HepG2 (cell line): Measurements from ENCODE around the gene KDM3B. TPM values are rescaled to one million over a fixed set of nuclear protein-coding genes. Genes with fewer than 3 reads are reported as not detected.

ENCODE experiments used
- ATAC-seq: fragments of 200-7000 bp; cut with Tn5 transposase; 3 replicates; pipeline ENCODE4 v1.9.1; 2020; ENCODE audit warnings: mild to moderate bottlenecking, moderate library complexity
- BruUV-seq: library from RNA; stranded (reverse); fragments of 400-500 nt; replicated peaks from 2 replicates; lab custom pipeline; 2021; lab: Mats Ljungman, UMichigan
- CTCF ChIA-PET: fragments of 300-600 bp; formaldehyde crosslinking; extraction: SDS; loops from one replicate; lab custom pipeline; 2021; ENCODE audit warnings: low total read pairs, inconsistent platforms, low intra/inter-chr PET ratio; lab: Yijun Ruan, JAX
- POLR2A ChIA-PET: fragments of 350-600 bp; sonication (Branson Sonifier 250); formaldehyde crosslinking; loops from one replicate; lab custom pipeline; 2020; ENCODE audit warnings: antibody characterized with exemption, inconsistent platforms; lab: Yijun Ruan, JAX
- DNase-seq: peaks from one replicate; pipeline ENCODE4 v3.0.0-alpha.2; 2015; ENCODE audit warnings: low spot score
- FAIRE-seq: peaks from 3 replicates; lab custom pipeline; 2011; peaks lifted over from hg19 to GRCh38; lab: Jason Lieb, UNC
- H2AFZ ChIP-seq: one replicate; pipeline ENCODE4 v1.6.1; 2011; ENCODE audit warnings: low read length, inconsistent platforms
- H3K27ac ChIP-seq: fragments of 300-600 bp; 3 replicates; pipeline ENCODE4 v1.8.0; 2011; ENCODE audit warnings: mixed run types, mild to moderate bottlenecking, mixed read lengths, low read length, inconsistent platforms; ENCODE audit not compliant: insufficient read depth; ENCODE audit errors: extremely low read length
- H3K27me3 ChIP-seq, 2 experiments: fragments of 200-600 bp in 1 of 2; 2 replicates in 1 of 2; 3 replicates in 1 of 2; pipeline versions ENCODE4 v1.6.0 to v1.8.0; 2011; ENCODE audit warnings: low read length in 2 of 2, mild to moderate bottlenecking in 2 of 2, moderate library complexity in 2 of 2, inconsistent platforms in 1 of 2; ENCODE audit not compliant: insufficient read depth in 2 of 2, control insufficient read depth in 1 of 2
- H3K36me3 ChIP-seq, 2 experiments: fragments of 200-600 bp in 1 of 2; replicated peaks in 1 of 2; 2 replicates in 1 of 2; 3 replicates in 1 of 2; pipeline versions ENCODE4 v1.5.1 to v1.8.0; 2011; ENCODE audit warnings: low read length in 2 of 2, inconsistent platforms in 1 of 2; ENCODE audit not compliant: insufficient read depth in 2 of 2, control insufficient read depth in 1 of 2
- H3K4me1 ChIP-seq: 2 replicates; pipeline ENCODE4 v1.5.1; 2012; ENCODE audit warnings: low read length, inconsistent platforms; ENCODE audit not compliant: insufficient read depth
- H3K4me2 ChIP-seq: 2 replicates; pipeline ENCODE4 v1.6.0; 2011; ENCODE audit warnings: low read depth, low read length, inconsistent platforms
- H3K4me3 ChIP-seq, 3 experiments: fragments of 200-600 bp in 1 of 3; sonication (generic), shearing (Covaris generic) in 1 of 3; replicated peaks in 1 of 3; 2 replicates each; pipeline ENCODE4 v1.5.1; 2011 to 2016; ENCODE audit warnings: low read length in 3 of 3, inconsistent platforms in 2 of 3, low read depth in 2 of 3, mild to moderate bottlenecking in 2 of 3, control low read depth in 1 of 3, mixed read lengths in 1 of 3; ENCODE audit not compliant: insufficient read depth in 1 of 3
- H3K79me2 ChIP-seq: one replicate; pipeline ENCODE4 v1.6.1; 2011; ENCODE audit warnings: low read length, inconsistent platforms; ENCODE audit not compliant: insufficient read depth
- H3K9ac ChIP-seq: 2 replicates; pipeline ENCODE4 v1.6.0; 2011; ENCODE audit warnings: mild to moderate bottlenecking, low read depth, low read length, inconsistent platforms; ENCODE audit not compliant: insufficient read depth
- H3K9me3 ChIP-seq: 2 replicates; pipeline ENCODE4 v1.5.1; 2012; ENCODE audit warnings: mild to moderate bottlenecking, low read length
- H4K20me1 ChIP-seq: 2 replicates; pipeline ENCODE4 v1.6.0; 2011; ENCODE audit warnings: inconsistent platforms, mild to moderate bottlenecking, low read length, moderate library complexity; ENCODE audit not compliant: insufficient read depth
- MAFF ChIP-seq: IDR thresholded peaks from 2 replicates; pipeline ENCODE4 v1.6.1; 2011; ENCODE audit warnings: low read depth, low read length, improper control_type of control experiment
- MAFK ChIP-seq, 2 experiments: IDR thresholded peaks in 1 of 2; conservative IDR thresholded peaks in 1 of 2; 2 replicates each; pipeline ENCODE4 v1.6.1; 2011; ENCODE audit warnings: improper control_type of control experiment in 2 of 2, low read length in 2 of 2
- ZBTB1 ChIP-seq: sonication (generic); formaldehyde crosslinking; IDR thresholded peaks from 2 replicates; pipeline ENCODE4 v1.4.0; 2020; ENCODE audit warnings: missing genetic modification reagents, borderline replicate concordance
- ZBTB20 ChIP-seq: sonication (generic); formaldehyde crosslinking; IDR thresholded peaks from 2 replicates; pipeline ENCODE4 v1.8.1; 2023; ENCODE audit warnings: missing genetic modification reagents, low read depth, mild to moderate bottlenecking, borderline replicate concordance
- ZNF264 ChIP-seq: sonication (generic); formaldehyde crosslinking; IDR thresholded peaks from 2 replicates; pipeline ENCODE4 v1.4.0; 2020; ENCODE audit warnings: missing genetic modification reagents
- ZNF329 ChIP-seq: sonication (generic); formaldehyde crosslinking; IDR thresholded peaks from 2 replicates; pipeline ENCODE4 v1.9.0; 2021; ENCODE audit warnings: low read depth, mild to moderate bottlenecking, missing genetic modification reagents
- ZNF703 ChIP-seq: sonication (generic); formaldehyde crosslinking; IDR thresholded peaks from 2 replicates; pipeline ENCODE4 v1.5.1; 2020; ENCODE audit warnings: missing genetic modification reagents, mild to moderate bottlenecking, moderate library complexity, borderline replicate concordance
- WGBS: methylation state at CpG from one replicate; pipeline ENCODE4 v1.1.6; 2017; ENCODE audit warnings: low lambda C conversion rate; 5-methylcytosine and 5-hydroxymethylcytosine counted together
- in situ Hi-C: cut with HindIII; loops from 2 replicates; pipeline ENCODE4 v1.10.0; 2017; ENCODE audit warnings: low pct_unique_long_range_greater_than_20kb; ENCODE audit not compliant: extremely low pct_ligation_motif_present
- intact Hi-C: fragments of 100-400 bp; cut with micrococcal nuclease; formaldehyde crosslinking; loops from one replicate; pipeline ENCODE4 v1.10.0; 2022; ENCODE audit not compliant: unreplicated experiment
- polyA plus RNA-seq, 8 experiments: library from polyadenylated mRNA; depleted of rRNA in 3 of 8; stranded (reverse) in 7 of 8; unstranded in 1 of 8; fragments of >200 nt; fragmentation: Illumina TruSeq in 4 of 8; extraction: Trizol in 4 of 8; gene quantifications; 2 replicates each; pipeline versions ENCODE4 v1.2.1 to v1.2.3, GENCODE V29; 2011 to 2016; ENCODE audit warnings: low read depth in 4 of 8, missing spikeins in 1 of 8, mixed read lengths in 1 of 8; ENCODE audit not compliant: insufficient read depth in 1 of 8
- total RNA-seq, 5 experiments: library from RNA; depleted of rRNA; stranded (reverse); fragments of >200 nt; fragmentation: Illumina TruSeq; extraction: Trizol; gene quantifications; 2 replicates each; pipeline ENCODE4 v1.2.3, GENCODE V29; 2016; ENCODE audit warnings: low read depth in 1 of 5

KDM3B gene
- total and polyA plus RNA-seq, 2 of the 13 experiments (the other 11 are each of a cell fraction or from before 2014, with no cell fraction given), result 19.7 to 34.3 TPM

DNA sequence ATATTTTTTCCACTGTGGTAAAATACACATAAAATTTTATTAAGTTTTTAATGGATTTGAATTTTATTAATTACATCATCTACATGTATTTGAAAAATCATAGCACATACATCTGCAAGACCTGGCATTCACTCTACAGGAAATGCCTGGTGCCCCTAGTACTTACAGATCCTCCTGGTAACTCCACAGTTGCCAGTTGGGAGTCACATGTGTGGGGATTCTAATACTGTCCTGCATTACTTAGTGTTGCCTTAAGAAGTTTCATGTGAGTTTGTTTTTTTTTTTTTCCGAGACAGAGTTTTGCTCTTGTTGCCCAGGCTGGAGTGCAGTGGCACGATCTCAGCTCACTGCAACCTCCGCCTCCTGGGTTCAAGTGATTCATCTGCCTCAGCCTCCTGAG lies 18.1 kb downstream of the KDM3B start:
- peaks cover 55% of the 10 kb centered on the region for H3K79me2 ChIP-seq
- ATAC-seq, result no peak
- TF ChIP-seq ZNF703 (CRISPR knock-in tag) (no peak), ZBTB20 (CRISPR knock-in tag) (no peak), ZBTB1 (CRISPR knock-in tag) (no peak)
- TF ChIP-seq, all 625 proteins: peak for 0
- peaks cover 9% of the 10 kb centered on the region for H4K20me1 ChIP-seq
- no peaks in the 10 kb centered on the region for H3K27me3 ChIP-seq
- peaks cover 0 to 16% of the 10 kb centered on the region in 2 experiments; a peak in 3 of 5 replicates for H3K36me3 ChIP-seq
- no peaks in the 10 kb centered on the region for H3K9me3 ChIP-seq
- H3K4me2 ChIP-seq, result no peak overlapping the region
- H3K4me3 ChIP-seq, result no peak overlapping the region
- FAIRE-seq (no peak), DNase-seq (no peak)
- in situ Hi-C loops (no loop called here), intact Hi-C loops (no loop called here)
- 98% methylated on average over 3 of the region's 3 CpGs for WGBS
- no TSS peak for BruUV-seq
- H2AFZ ChIP-seq, result no peak overlapping the region
- no peak overlapping the region for H3K9ac ChIP-seq
- POLR2A ChIA-PET, result no interaction called here
- peaks cover 22% of the 10 kb centered on the region for H3K4me1 ChIP-seq
- CTCF ChIA-PET, result no interaction called here
- H3K27ac ChIP-seq, result no peak overlapping the region

- H2AFZ ChIP-seq, result no peak overlapping the region
- ChIA-PET POLR2A (no interaction called here), CTCF (no interaction called here)
- H4K20me1 ChIP-seq, result peaks cover 6% of the 10 kb centered on the region
- H3K4me1 ChIP-seq, result peaks cover 18% of the 10 kb centered on the region
- peaks cover 0 to 20% of the 10 kb centered on the region in 2 experiments; a peak in 3 of 5 replicates for H3K36me3 ChIP-seq
- TF ChIP-seq ZNF329 (CRISPR knock-in tag) (no peak), MAFF (peak; percentile 46; the same call in 1 of the 2 replicates), MAFK (conservative IDR thresholded peaks at IDR 0.05 in 1 of 2, IDR thresholded peaks at IDR 0.05 in 1 of 2; ENCODE audit: low read length in 2 of 2) (peak; percentile 37 to 75; a peak in 3 of 4 replicates), ZNF264 (CRISPR knock-in tag) (no peak)
- BruUV-seq, result no TSS peak
- no peak overlapping the region for H3K4me3 ChIP-seq
- FAIRE-seq, result no peak
- intact Hi-C loops, result no loop called here
- no peak overlapping the region for H3K9ac ChIP-seq
- H3K4me2 ChIP-seq, result no peak overlapping the region
- no peak overlapping the region for H3K27ac ChIP-seq
- H3K79me2 ChIP-seq, result peaks cover 47% of the 10 kb centered on the region
- no peak for ATAC-seq
- no peaks in the 10 kb centered on the region for H3K27me3 ChIP-seq
- 91% methylated on average over 2 of the region's 2 CpGs for WGBS
- in situ Hi-C loops, result no loop called here
- no peak for DNase-seq
- H3K9me3 ChIP-seq, result no peaks in the 10 kb centered on the region
These were observed 19.0 kb downstream of the KDM3B start for GRCh38 chr5:138371454-138371853.
